ENCODE results near the gene HINT3. TPM values are rescaled to one million over a fixed set of nuclear protein-coding genes. Genes with fewer than 3 reads are reported as not detected.
"Not testable (repeated sequence)": the region's sequence is repeated elsewhere in the genome, so short reads cannot be mapped to it uniquely, and the experiment has no call there.

Gene HINT3
- total and polyA plus RNA-seq, 3 donors from 2014 or later = 19.0 to 24.8 (median 22.5) TPM

- H3K4me3 ChIP-seq = no peak overlapping the region
- WGBS, 2 donors = 68 to 71% methylated on average over 7 of the region's 7 CpGs
- DNase-seq = no peak
- no peak overlapping the region for H3K27ac ChIP-seq
- intact Hi-C loops (cut with DNase I; ENCODE audit: low total_unique reads) = no loop called here
- H3K9me3 ChIP-seq = no peaks in the 10 kb centered on the region
- TF ChIP-seq POLR2A (IDR thresholded peaks at IDR 0.05) = no peak
- TF ChIP-seq CTCF (IDR thresholded peaks at IDR 0.05) = no peak
- no peaks in the 10 kb centered on the region for H3K4me1 ChIP-seq
- H3K36me3 ChIP-seq (ENCODE audit: low read depth, missing control alignments) = no peaks in the 10 kb centered on the region
- no peaks in the 10 kb centered on the region for H3K27me3 ChIP-seq
Observed at GRCh38 chr6:125927761-125928160, 28.8 kb upstream of the HINT3 start.

GRCh38 chr6:125930765-125931418, 25.7 kb upstream of the HINT3 start:
- Histone ChIP-seq H3K27ac (no peak overlapping the region), H3K4me3 (no peak overlapping the region), H3K4me1 (no peaks in the 10 kb centered on the region), H3K36me3 (ENCODE audit: low read depth, missing control alignments) (no peaks in the 10 kb centered on the region), H3K27me3 (no peaks in the 10 kb centered on the region), H3K9me3 (no peaks in the 10 kb centered on the region)
- 87 to 89% methylated on average over 3 of the region's 3 CpGs for WGBS, 2 donors
- no peak for DNase-seq
- intact Hi-C loops (cut with DNase I; ENCODE audit: low total_unique reads) = no loop called here
- TF ChIP-seq POLR2A (IDR thresholded peaks at IDR 0.05) (no peak), CTCF (IDR thresholded peaks at IDR 0.05) (no peak)

- H3K4me1 ChIP-seq = no peaks in the 10 kb centered on the region
- no peak for TF ChIP-seq POLR2A (IDR thresholded peaks at IDR 0.05)
- no peak for TF ChIP-seq CTCF (IDR thresholded peaks at IDR 0.05)
- H3K27me3 ChIP-seq = no peaks in the 10 kb centered on the region
- DNase-seq = no peak
- no peaks in the 10 kb centered on the region for H3K9me3 ChIP-seq
- intact Hi-C loops (cut with DNase I; ENCODE audit: low total_unique reads) = no loop called here
- no peak overlapping the region for H3K27ac ChIP-seq
- H3K36me3 ChIP-seq (ENCODE audit: low read depth, missing control alignments) = no peaks in the 10 kb centered on the region
- 87 to 93% methylated on average over 4 of the region's 4 CpGs for WGBS, 2 donors
- no peak overlapping the region for H3K4me3 ChIP-seq
Observed at GRCh38 chr6:125931733-125932450, 24.7 kb upstream of the HINT3 start.

GRCh38 chr6:125932451-125932795, 24.1 kb upstream of the HINT3 start:
- intact Hi-C loops (cut with DNase I; ENCODE audit: low total_unique reads) = no loop called here
- no peak for DNase-seq
- no peak for TF ChIP-seq CTCF (IDR thresholded peaks at IDR 0.05)
- no peaks in the 10 kb centered on the region for H3K27me3 ChIP-seq
- H3K4me3 ChIP-seq = no peak overlapping the region
- no peaks in the 10 kb centered on the region for H3K9me3 ChIP-seq
- H3K4me1 ChIP-seq = no peaks in the 10 kb centered on the region
- no peaks in the 10 kb centered on the region for H3K36me3 ChIP-seq (ENCODE audit: low read depth, missing control alignments)
- no peak overlapping the region for H3K27ac ChIP-seq

DNA sequence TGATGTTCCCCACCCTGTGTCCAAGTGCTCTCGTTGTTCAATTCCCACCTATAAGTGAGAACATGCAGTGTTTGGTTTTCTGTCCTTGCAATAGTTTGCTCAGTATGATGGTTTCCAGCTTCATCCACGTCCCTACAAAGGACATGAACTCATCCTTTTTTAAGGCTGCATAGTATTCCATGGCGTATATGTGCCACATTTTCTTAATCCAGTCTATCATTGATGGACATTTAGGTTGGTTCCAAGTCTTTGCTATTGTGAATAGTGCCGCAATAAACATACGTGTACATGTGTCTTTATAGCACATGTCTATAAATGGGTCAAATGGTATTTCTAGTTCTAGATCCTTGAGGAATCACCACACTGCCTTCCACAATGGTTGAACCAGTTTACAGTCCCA, 21.1 kb upstream of the HINT3 start:
- 96% methylated on average over 5 of the region's 5 CpGs for whole genome bisulfite sequencing, 2 donors
- not testable (repeated sequence) for DNase-seq

More for the DNA sequence above, 21.1 kb upstream of the HINT3 start:
- H3K4me3 ChIP-seq; H3K27me3 ChIP-seq; H3K36me3 ChIP-seq (ENCODE audit: low read depth, missing control alignments); H3K9me3 ChIP-seq; intact Hi-C loops (cut with DNase I; ENCODE audit: low total_unique reads); H3K4me1 ChIP-seq; H3K27ac ChIP-seq: not testable (repeated sequence)
